ENCODE data around the gene ARMC9.

GRCh38 chr2:231392431-231393148 is 194.2 kb downstream of the ARMC9 start:
- TF ChIP-seq PRDM6 (tag by site-specific recombination; IDR thresholded peaks at IDR 0.05) (no peak), ZXDB (tag by site-specific recombination; IDR thresholded peaks at IDR 0.05) (no peak), CTCF (tag by site-specific recombination; IDR thresholded peaks at IDR 0.05) (no peak), ZNF239 (tag by site-specific recombination; IDR thresholded peaks at IDR 0.05) (no peak), ZEB2 (tag by site-specific recombination; IDR thresholded peaks at IDR 0.05) (no peak)
